ENCODE measurements around the gene CHERP.

Gene CHERP

GRCh38 chr19:16586991-16587832, 45.0 kb upstream of the CHERP start:
- H3K4me3 ChIP-seq (ENCODE audit: low read depth, low read length), result no peak overlapping the region
- TF ChIP-seq CTCF (IDR thresholded peaks at IDR 0.05; ENCODE audit: low read depth, low read length), result no peak

GRCh38 chr19:16586477-16586871, 44.2 kb upstream of the CHERP start:
- no peak for TF ChIP-seq CTCF (IDR thresholded peaks at IDR 0.05; ENCODE audit: low read depth, low read length)
- no peak overlapping the region for H3K4me3 ChIP-seq (ENCODE audit: low read depth, low read length)

GRCh38 chr19:16585808-16586476, 43.7 kb upstream of the CHERP start:
- no peak overlapping the region for H3K4me3 ChIP-seq (ENCODE audit: low read depth, low read length)
- no peak for TF ChIP-seq CTCF (IDR thresholded peaks at IDR 0.05; ENCODE audit: low read depth, low read length)

GRCh38 chr19:16585094-16585801, 43.0 kb upstream of the CHERP start:
- TF ChIP-seq CTCF (IDR thresholded peaks at IDR 0.05; ENCODE audit: low read depth, low read length), result no peak
- H3K4me3 ChIP-seq (ENCODE audit: low read depth, low read length), result no peak overlapping the region

GRCh38 chr19:16584248-16585093, 42.2 kb upstream of the CHERP start:
- no peak overlapping the region for H3K4me3 ChIP-seq (ENCODE audit: low read depth, low read length)
- no peak for TF ChIP-seq CTCF (IDR thresholded peaks at IDR 0.05; ENCODE audit: low read depth, low read length)

GRCh38 chr19:16582486-16583261, 40.4 kb upstream of the CHERP start:
- TF ChIP-seq CTCF (IDR thresholded peaks at IDR 0.05; ENCODE audit: low read depth, low read length), result no peak

More at GRCh38 chr19:16582486-16583261, 40.4 kb upstream of the CHERP start:
- H3K4me3 ChIP-seq (ENCODE audit: low read depth, low read length), result no peak overlapping the region
